WTC11 (cell line): ENCODE measurements around the gene SLC18A2.

Source experiments
- ATF3 ChIP-seq: sonication (generic); formaldehyde crosslinking; conservative IDR thresholded peaks from 2 replicates; pipeline ENCODE4 v1.8.1; 2022; ENCODE audit warnings: mild to moderate bottlenecking, missing genetic modification reagents
- CREM ChIP-seq: sonication (generic); formaldehyde crosslinking; IDR thresholded peaks from 2 replicates; pipeline ENCODE4 v1.8.1; 2022; ENCODE audit warnings: mild to moderate bottlenecking, missing genetic modification reagents, moderate library complexity
- JUN ChIP-seq: sonication (generic); formaldehyde crosslinking; IDR thresholded peaks from 2 replicates; pipeline ENCODE4 v1.8.0; 2023; ENCODE audit warnings: mild to moderate bottlenecking, missing genetic modification reagents
- NR2C2 ChIP-seq: sonication (generic); formaldehyde crosslinking; IDR thresholded peaks from 2 replicates; pipeline ENCODE4 v1.8.0; 2022; ENCODE audit warnings: mild to moderate bottlenecking, missing genetic modification reagents
- SP1 ChIP-seq: sonication (generic); formaldehyde crosslinking; conservative IDR thresholded peaks from 2 replicates; pipeline ENCODE4 v1.8.1; 2022; ENCODE audit warnings: missing genetic modification reagents
- TEAD1 ChIP-seq: sonication (generic); formaldehyde crosslinking; IDR thresholded peaks from 2 replicates; pipeline ENCODE4 v1.8.0; 2022; ENCODE audit warnings: mild to moderate bottlenecking, missing genetic modification reagents

GRCh38 chr10:117255835-117256460 lies 15.0 kb downstream of the SLC18A2 start:
- TF ChIP-seq NR2C2 (no peak), CREM (no peak), TEAD1 (CRISPR knock-in tag) (no peak), ATF3 (no peak), SP1 (CRISPR knock-in tag) (no peak), JUN (CRISPR knock-in tag) (no peak)
